TTC549 (cell line): ENCODE results near the gene TMEM254.
"Not testable (repeated sequence)": the region's sequence is repeated elsewhere in the genome, so short reads cannot be mapped to it uniquely, and the experiment has no call there.

ENCODE experiments used
- FAIRE-seq: peaks from 2 replicates; lab custom pipeline; 2012; peaks lifted over from hg19 to GRCh38; lab: Jason Lieb, UNC

TMEM254 gene

DNA sequence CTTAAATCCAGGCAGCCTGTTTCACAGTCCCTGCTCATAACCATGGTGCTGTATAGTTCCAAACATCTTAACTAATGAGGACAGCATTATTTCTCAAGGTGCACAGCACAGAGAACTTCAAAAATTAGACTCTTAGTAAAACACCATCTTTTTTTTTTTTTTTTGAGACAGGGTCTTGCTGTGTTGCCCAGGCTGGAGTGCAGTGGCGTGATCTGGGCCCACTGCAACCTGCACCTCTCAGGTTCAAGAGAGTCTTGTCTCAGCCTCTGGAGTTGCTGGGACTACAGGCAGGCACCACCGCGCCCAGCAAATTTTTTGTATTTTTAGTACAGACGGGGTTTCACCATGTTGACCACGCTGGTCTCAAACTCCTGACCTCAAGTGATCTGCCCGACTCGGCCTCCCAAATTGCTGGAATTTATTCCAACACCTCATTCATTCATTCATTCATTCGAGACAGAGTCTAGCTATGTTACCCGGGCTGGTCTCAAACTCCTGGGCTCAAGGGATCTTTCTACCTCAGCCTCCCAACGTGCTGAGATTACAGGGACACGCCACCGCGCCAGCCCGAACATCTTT is 507 bp upstream of the TMEM254 start:
- FAIRE-seq, result no peak

DNA sequence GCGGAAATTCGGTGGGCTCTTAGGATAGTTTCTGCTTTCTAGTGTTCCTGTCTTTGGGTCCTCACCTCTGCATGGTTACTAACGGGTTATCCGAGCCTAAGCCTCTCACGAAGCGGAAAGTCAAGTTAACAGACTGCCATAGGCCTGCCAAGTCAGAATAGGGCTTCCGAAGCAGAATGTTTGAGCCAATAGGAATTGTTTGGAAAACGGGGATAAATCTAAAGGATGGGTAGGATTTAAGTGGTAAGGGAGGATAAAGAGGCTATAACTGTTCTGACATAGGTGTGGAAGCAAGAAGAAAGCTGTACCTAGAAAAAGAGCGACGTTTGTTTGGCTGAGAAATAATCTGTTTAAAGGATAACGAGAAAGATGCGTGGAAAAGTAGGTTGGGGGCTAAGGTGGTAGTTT is 851 bp downstream of the TMEM254 start:
- FAIRE-seq, result no peak

DNA sequence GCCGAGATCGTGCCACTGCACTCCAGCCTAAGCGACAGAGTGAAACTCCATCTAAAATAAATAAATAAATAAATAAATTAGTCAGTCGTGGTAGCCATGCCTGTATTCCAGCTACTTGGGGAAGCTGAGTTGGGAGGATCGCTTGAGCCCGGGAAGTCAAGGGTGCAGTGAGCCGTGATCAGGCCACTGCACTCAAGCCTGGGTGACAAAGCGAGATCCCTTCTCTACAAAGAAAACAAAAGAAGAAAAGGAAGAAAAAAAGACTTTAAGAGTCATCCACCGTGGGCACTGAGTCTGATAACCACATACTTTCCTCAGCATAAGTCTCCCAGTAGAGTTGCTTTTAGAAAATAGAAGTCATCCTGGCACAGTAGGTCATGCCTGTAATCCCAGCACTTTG is 2.6 kb downstream of the TMEM254 start:
- FAIRE-seq, result no peak

DNA sequence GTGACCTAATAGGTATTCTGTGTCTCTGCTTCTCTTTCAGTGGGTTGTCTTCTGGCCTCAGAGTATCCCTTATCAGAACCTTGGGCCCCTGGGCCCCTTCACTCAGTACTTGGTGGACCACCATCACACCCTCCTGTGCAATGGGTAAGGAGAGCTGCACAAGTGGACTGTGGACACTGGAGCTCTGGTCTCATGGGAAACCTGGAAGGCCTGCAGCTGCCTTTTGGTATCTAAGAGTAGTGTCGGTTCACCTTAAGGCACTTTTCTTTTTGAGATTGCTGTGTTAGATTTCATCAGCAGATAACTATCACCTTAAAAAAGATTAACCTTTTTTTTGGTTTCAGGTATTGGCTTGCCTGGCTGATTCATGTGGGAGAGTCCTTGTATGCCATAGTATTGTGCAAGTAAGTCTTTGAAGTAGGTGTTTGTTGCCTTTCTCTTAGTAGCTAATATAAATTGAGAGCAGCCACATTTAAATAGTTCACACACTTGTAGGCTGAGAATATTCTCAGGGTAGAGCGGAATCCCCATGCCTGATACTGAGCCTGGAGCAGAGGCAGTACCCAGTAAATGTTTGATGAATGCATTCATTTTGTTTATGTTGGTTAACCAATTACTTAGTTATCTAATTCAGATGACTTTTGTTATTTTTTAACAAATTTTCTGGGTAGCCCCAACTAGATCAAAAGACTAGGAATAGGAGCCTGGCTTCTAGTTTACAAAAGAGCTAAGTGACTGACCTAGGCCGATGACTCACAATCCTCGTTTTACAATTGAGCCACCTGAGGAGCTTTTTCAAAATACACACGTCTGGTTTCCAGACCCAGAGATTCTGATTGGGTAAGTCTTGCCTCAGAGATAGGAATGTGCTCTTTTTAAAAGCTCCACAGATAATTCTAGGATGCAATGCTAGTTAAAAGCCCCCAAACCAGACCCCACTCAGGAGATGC is 3.6 kb downstream of the TMEM254 start:
- no peak for FAIRE-seq

DNA sequence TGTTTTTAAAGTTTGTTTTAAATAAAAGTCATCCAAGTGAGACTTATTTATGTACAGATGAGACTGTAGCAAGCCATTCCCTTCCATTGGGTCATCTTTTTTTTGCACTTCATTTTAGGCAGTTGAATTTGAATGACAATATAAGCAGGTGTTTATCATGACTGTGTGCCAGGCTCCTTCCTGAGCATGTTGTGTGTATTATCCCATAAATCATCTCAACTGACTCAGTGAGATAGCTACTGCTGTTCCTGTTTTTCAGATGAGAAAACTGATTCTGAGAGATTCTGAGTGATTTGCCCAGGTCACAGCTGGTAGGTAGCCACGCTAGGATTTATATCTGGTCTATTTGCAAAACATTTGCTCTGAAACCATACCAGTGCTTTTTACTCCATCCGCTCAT is 11.7 kb downstream of the TMEM254 start:
- no peak for FAIRE-seq

DNA sequence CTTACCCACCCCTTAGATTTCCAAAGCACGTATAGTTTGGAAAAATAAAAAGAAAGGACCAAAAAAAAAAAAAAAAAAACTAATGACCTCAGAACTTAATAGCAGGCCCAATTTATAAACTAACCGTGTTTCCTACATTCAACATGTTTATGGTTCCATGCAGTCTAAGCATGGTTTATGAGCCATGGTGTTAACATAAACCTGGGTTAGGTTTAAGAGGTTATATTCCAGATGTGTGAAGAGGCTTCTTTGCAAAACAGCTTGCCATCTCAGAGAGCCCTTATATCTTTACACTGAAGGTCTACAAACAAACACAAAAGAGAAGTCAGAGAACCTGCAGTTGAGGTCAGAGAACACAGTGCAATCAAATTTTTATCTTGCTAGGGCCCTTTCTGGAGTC is 15.8 kb downstream of the TMEM254 start:
- no peak for FAIRE-seq

DNA sequence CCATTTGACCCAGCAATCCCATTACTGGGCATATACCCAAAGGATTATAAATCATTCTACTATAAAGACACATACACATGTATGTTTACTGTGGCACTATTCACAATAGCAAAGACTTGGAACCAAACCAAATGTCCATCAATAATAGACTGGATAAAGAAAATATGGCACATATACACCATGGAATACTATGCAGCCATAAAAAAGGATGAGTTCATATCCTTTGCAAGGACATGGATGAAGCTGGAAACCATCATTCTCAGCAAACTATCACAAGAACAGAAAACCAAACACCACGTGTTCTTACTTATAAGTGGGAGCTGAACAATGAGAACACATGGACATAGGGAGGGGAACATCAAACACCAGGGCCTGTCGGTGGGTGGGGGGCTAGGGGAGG is 19.8 kb downstream of the TMEM254 start:
- FAIRE-seq, result not testable (repeated sequence)

DNA sequence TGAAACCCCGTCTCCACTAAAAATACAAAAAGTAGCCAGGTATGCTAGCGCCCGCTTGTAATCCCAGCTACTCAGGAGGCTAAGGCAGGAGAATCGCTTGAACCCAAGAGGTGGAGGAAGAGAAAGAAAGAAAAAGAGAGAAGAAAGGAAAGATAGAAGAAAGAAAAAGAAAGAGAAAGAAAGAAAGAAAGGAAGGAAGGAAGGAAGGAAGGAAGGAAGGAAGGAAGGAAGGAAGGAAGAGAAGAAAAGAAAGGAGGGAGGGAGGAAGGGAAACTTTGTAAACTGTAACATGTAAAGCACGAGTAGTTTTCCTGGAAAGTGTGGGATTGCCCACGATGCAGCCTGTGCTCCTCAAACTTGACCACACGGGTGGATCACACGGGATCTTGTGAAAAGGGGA is 20.8 kb downstream of the TMEM254 start:
- FAIRE-seq, result not testable (repeated sequence)

DNA sequence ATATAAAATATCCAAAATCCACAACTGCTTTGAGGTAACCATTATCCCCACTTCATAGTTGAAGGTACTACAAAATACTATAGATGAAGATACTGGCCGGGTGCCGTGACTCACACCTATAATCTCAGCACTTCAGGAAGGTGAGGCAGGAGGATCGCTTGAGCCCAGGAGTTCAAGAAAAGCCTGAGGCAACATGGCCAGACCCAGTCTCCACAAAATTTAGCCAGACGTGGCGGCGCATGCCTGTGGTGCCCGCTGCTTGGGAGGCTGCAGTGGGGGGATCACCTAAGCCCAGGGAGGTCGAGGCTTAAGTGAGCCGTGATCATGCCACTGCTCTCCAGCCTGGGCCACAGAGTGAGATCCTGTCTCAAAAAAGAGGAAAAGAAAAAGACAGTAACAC is 21.7 kb downstream of the TMEM254 start:
- no peak for FAIRE-seq

DNA sequence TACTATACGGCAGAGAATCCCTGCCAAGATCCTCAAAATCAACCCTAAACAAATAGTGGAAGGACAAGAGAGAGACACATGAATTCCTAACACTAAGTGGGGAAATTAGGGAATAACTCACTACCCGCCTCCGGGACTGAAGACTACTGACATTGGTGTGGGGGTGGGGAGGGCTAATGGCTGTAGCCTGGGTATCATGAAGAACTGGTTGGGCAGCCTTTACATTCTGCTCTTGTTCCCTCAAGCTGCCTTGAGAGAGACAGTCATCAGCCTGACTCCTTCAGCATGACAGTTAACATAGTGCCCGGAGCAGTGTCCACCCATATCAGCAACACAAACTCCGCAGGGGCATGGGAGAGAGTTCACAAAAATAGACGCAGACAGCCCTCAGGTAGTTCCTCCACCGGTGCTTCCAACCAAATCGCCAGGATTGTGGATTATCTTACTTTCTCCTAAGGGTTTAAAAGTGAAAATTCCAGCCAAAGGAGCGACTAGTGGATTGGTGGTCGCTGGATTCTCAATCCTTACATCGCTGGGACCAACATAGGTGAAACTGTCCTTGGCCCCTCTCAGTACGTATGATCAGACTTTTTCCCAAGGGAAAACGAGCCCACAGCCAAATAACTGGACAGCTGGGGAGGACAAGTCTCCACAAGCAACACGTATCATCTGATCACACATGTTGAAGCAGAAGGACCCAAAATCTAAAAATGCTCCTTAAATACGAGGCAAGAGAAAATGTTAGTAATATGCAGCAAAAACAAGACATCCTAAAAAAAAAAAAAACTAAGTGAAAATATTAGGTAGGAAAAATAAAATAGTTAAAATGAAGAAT is 22.6 kb downstream of the TMEM254 start:
- FAIRE-seq, result no peak

DNA sequence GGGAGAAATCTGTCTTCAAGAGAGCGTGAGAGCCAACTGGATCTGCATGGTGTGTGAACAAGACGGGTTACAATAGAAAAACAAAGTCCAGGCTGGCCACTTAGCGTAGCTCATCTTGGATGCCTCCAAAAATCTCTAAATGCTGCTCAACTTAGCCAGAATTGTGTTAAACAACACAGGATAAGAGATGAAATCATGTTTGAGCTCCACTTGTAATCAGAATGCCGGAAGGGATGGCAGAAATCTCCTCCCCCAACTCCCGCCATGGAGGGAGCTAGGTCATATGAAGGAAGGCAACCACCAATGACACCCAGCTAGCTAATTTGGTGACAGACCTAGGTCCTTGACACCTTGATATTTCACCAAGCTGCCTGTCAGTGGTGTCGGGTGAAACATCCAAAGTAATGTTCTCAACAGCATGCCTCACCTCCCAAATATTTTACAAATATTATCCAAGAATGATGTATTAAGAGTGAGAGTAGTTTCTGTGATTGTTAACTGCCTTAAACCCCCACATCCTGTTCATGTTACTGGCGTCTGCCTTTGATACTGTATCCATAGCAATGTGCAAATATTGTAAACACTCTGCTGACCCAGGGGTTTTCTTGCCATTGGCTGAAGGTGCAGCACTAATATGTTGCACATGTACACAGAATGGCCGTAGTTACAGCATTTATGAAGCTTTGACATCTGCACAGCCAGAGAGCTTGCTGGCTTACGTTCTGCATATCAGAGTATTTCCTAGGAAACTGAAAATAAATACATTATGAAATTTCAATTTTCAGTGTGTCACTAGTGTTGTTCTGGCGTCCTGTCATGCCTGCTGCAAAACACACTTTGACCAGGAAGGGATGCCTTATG is 25.8 kb downstream of the TMEM254 start:
- FAIRE-seq, result no peak

DNA sequence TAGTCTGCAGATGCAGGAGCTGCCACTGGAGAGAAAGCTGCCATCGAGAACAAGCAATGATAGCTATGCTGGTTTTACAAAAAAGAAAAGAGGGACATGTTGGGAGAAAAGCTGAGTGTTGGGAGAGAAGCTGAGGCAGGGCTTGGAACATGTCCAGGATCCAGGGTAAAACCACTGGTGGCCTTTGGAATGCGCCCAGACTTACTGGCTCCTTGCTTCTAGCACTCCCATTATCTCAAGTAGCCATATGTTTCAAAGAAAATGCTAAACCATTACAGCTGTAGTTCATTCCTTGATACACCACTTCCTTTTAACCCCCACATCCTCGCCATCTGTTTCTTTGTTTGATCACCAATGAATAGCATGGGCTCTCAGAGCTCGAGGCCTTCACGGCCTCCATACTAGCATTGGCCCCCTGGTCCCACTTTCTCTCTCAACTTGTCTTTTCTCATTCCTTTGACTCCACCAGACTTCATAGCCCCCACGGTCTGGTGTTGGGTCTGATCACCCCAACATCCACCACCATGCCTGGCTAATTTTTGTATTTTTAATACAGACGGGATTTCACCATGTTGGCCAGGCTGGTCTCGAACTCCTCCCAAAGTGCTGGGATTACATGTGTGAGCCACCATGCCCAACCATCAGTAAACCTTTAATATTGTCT is 30.2 kb downstream of the TMEM254 start:
- FAIRE-seq, result no peak

DNA sequence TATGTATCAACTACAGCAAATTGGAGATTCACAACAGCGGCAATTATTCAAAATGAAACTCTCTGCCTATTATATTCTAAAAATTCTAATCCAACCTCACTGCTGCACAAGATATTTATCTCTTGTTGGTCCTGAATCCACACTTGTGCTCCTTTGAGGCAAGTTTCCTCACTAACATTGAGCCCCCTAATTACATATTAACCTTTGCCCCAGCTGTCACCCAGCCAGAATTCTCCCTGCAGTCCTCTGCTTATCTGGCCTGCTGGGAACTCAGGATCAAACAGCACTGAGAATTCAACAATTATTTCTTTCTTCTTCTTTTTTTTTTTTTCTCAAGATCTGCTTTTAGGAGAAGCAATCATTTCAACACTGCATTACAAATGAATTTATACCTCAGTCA is 32.5 kb downstream of the TMEM254 start:
- FAIRE-seq, result no peak

DNA sequence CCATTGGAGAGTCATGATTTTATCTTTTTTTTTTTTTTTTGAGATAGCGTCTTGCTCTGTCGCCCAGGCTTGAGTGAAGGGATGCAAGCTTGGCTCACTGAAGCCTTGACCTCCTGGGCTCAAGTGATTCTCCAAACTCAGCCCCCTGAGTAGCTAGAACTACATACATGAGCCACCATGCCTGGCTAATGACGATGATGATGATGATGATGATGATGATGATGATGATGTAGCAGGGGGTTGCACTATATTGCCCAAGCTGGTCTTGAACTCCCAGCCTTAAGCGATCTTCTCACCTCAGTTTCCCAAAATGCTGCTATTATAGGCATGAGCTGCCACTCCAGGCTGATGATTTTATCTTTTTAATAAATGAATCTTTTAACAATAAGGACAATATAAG is 40.2 kb downstream of the TMEM254 start:
- FAIRE-seq, result no peak

DNA sequence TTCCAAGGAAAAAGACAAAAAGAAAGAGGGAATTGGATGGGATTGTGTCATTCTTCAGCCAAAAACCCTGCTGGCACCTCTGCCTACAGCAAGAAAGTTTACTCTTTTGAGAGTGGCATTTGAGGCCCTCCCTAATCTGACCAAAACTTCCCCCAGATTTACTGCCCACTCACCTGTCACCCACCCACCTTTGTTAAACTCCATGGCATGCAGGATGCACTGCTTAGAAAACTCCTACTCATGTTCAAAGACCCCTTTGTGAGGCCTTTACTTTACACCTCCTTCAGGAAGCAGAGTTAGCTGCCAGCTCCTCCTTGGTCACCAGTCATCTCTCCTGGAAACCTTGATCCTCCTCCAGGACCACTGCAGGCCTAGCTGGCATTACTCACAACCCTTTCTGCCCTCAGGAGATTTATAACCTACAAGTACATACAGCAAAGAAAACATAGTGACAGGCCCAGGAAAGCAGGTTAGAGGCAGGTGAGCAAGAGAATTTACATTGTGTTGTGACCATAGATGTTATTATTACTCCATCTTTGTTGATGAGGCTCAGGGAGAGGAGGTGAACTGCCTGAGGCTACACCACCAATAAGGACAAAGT is 43.7 kb downstream of the TMEM254 start:
- no peak for FAIRE-seq

DNA sequence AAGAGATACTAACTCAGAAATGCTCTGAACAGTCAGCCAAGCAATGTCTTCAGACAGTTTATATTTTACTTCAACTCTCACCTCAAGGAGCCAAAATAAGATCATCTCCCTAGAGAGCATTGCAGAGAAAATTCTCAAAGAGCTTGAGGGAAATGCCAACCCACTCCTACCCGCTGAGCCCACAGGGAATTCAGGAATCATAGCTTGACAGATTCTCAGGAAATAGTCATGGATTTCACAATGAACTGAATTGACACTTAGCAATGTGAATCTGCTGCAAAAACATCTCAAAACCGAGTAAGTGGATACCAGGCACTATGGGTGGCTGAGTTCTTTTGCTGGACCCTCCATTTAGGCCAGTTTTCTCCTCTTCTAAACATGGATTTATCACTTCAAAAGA is 44.3 kb downstream of the TMEM254 start:
- FAIRE-seq, result no peak

DNA sequence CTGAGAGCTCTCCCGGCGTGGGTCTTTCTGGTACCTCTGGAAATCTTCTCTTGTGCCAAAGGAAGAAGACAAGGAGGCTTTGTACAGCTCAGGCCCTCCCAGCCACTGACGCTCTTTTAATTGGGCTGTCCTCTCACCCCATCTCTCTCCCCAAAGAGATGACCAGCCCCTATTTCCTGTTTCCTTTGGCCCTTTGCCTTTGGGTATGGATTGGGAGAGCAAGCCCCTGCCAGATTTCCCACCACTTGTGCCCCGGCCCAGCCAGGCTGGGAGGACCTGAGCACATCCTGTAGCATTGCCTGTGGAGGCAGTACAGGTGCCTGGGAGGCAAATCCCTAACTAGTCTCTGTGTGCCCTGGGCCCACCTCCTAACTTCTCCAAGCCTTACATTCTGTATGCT is 48.4 kb downstream of the TMEM254 start:
- no peak for FAIRE-seq

DNA sequence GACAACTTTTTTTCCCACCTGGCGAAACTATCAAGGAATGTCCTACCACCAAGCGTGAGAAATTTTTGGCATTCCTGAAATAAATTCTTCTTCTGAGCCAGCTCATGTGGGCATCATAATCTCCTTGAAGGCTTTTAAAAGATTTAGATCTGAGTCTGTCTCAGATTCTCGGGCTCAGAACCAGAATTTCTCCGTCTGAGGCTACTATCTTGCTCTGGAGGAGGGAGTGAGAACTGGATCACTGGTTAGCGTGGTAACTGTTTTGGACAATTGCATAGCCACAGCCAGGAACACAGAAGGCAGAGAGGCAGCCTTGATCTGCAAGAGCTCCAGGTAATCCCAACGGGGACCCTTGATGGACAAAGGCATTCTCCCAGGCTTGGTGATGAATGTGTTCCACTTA is 53.0 kb downstream of the TMEM254 start:
- FAIRE-seq, result no peak

DNA sequence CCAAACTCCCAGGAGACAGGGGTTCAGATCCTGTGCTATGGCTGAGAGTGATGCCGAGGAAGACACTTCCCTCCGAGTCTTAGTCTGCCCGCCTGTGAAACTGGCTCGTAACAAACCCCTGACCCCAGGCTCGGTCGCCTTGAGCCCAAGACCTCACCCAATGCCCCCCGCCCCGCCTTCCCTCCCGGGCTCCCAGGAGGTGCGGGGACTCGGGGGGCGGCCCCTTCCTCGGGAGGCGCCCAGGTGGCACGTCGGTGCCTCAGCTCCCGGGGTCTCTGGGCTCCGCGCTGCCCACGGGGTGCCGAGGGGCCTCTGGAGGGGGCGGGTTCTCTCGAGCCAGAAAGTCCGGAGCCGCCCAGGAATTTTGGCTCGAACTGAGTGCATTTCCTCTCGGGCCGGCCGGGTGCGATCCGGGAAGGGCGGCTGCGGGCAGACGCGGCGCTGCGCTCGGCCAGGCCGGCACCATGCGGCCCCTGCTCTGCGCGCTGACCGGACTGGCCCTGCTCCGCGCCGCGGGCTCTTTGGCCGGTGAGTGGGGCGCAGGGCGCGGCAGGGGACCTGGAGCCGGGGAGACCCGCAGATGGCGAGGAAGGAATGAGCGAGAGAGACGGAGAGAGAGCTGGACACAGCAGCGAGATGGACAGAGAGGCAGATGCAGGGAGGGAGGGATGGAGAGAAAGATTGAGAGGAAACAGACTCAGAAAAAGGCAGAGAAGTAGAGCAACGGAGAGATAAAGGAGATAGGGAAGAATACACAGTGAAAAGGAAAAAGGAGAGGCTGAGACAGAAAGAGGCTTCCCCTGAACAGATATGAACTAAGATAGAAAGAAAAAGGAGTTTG is 54.1 kb downstream of the TMEM254 start, which contains the start of gene PLAC9:
Gene PLAC9, plus strand, starts transcription at position 432 of the 841 bp plus-strand sequence. Its CDS starts 33 bp downstream, at position 465.
- no peak for FAIRE-seq

DNA sequence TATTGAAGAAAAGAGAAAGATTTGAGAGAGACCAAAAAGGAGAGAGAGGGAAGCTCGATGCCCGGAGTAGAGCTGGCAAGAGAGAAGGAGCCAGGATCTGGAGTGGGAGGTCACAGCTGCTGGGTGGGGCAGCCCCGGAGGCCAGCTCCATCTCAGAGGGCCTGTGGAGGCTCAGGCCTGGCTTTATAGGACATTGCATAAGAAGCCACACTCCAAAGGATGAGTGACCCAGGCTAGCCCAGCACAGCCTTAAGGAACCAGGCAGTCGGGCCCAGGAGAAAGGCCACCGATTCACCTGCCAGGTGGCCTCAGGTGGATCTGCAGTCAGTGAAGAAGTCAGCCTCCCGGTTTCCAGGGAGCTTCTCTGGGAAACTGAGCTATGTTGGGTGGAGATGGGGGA is 54.7 kb downstream of the TMEM254 start:
- no peak for FAIRE-seq
